Mesenchymal stem cell (in vitro differentiated cells and primary cell): ENCODE data around the gene GPR150.

Experiments used
- DNase-seq: peaks from one replicate; pipeline ENCODE4 v3.0.0-alpha.2; 2013
- H2AFZ ChIP-seq: one replicate; pipeline ENCODE4 v1.6.1; 2013; ENCODE audit warnings: low read depth, mild to moderate bottlenecking, control low read depth, inconsistent platforms, low read length, moderate library complexity
- H2AK5ac ChIP-seq: 2 replicates; pipeline ENCODE4 v1.6.1; 2013; ENCODE audit warnings: low read length, moderate library complexity, mild to moderate bottlenecking, inconsistent platforms; ENCODE audit not compliant: severe bottlenecking
- H2BK120ac ChIP-seq: one replicate; pipeline ENCODE4 v1.6.1; 2013; ENCODE audit warnings: low read depth, mild to moderate bottlenecking, inconsistent platforms, low read length, moderate library complexity
- H2BK12ac ChIP-seq, 2 experiments: one replicate each; pipeline ENCODE4 v1.6.1; 2013; ENCODE audit warnings: inconsistent platforms in 2 of 2, low read length in 2 of 2, mild to moderate bottlenecking in 2 of 2, moderate library complexity in 2 of 2, control low read depth in 1 of 2
- H2BK15ac ChIP-seq: one replicate; pipeline ENCODE4 v1.6.1; 2013; ENCODE audit warnings: mild to moderate bottlenecking, low read depth, inconsistent platforms; ENCODE audit not compliant: poor library complexity, severe bottlenecking
- H2BK5ac ChIP-seq: 2 replicates; pipeline ENCODE4 v1.6.1; 2013; ENCODE audit warnings: low read depth, mild to moderate bottlenecking, low read length, control low read depth, inconsistent platforms; ENCODE audit not compliant: poor library complexity, severe bottlenecking
- H3K14ac ChIP-seq, 2 experiments: one replicate each; pipeline ENCODE4 v1.6.1; 2013; ENCODE audit warnings: inconsistent platforms in 2 of 2, low read length in 2 of 2, control low read depth in 1 of 2, mild to moderate bottlenecking in 1 of 2, moderate library complexity in 1 of 2
- H3K18ac ChIP-seq, 2 experiments: one replicate each; pipeline ENCODE4 v1.6.1; 2013; ENCODE audit warnings: inconsistent platforms in 2 of 2, low read length in 2 of 2, control low read depth in 1 of 2, low read depth in 1 of 2, mild to moderate bottlenecking in 1 of 2
- H3K23ac ChIP-seq, 2 experiments: one replicate each; pipeline ENCODE4 v1.6.1; 2013; ENCODE audit warnings: inconsistent platforms in 2 of 2, low read length in 2 of 2, mild to moderate bottlenecking in 2 of 2, moderate library complexity in 2 of 2, control low read depth in 1 of 2
- H3K27ac ChIP-seq: 2 replicates; pipeline ENCODE4 v1.5.1; 2013; ENCODE audit warnings: mild to moderate bottlenecking, moderate library complexity, low read length, control low read depth, inconsistent platforms; ENCODE audit not compliant: poor library complexity, severe bottlenecking
- H3K27me3 ChIP-seq, 2 experiments: 2 replicates each; pipeline versions ENCODE4 v1.6.1 to v1.7.0; 2013; ENCODE audit warnings: low read length in 2 of 2, mild to moderate bottlenecking in 2 of 2, moderate library complexity in 2 of 2, control low read depth in 1 of 2, inconsistent platforms in 1 of 2; ENCODE audit not compliant: control insufficient read depth in 1 of 2, insufficient read depth in 1 of 2
- H3K36me3 ChIP-seq, 2 experiments: 2 replicates each; pipeline versions ENCODE4 v1.6.1 to v1.7.0; 2013; ENCODE audit warnings: low read length in 2 of 2, control low read depth in 1 of 2, inconsistent platforms in 1 of 2, low read depth in 1 of 2, mild to moderate bottlenecking in 1 of 2; ENCODE audit not compliant: insufficient read depth in 2 of 2, control insufficient read depth in 1 of 2
- H3K4ac ChIP-seq, 2 experiments: one replicate each; pipeline ENCODE4 v1.6.1; 2013; ENCODE audit warnings: inconsistent platforms in 2 of 2, low read length in 2 of 2, mild to moderate bottlenecking in 2 of 2, moderate library complexity in 2 of 2, control low read depth in 1 of 2, low read depth in 1 of 2
- H3K4me1 ChIP-seq: 2 replicates; pipeline ENCODE4 v1.6.1; 2013; ENCODE audit warnings: low read depth, low read length, control low read depth; ENCODE audit not compliant: control insufficient read depth, insufficient read depth
- H3K4me2 ChIP-seq: 2 replicates; pipeline ENCODE4 v1.6.1; 2013; ENCODE audit warnings: low read length, mild to moderate bottlenecking, inconsistent platforms; ENCODE audit not compliant: poor library complexity, severe bottlenecking
- H3K4me3 ChIP-seq, 2 experiments: 2 replicates each; pipeline versions ENCODE4 v1.5.1 to v1.7.0; 2013; ENCODE audit warnings: low read length in 2 of 2, mild to moderate bottlenecking in 2 of 2, control low read depth in 1 of 2, low read depth in 1 of 2; ENCODE audit not compliant: insufficient read depth in 1 of 2
- H3K79me1 ChIP-seq: replicated peaks from 2 replicates; pipeline ENCODE4 v1.6.1; 2013; ENCODE audit warnings: mild to moderate bottlenecking, control low read depth, low read length, inconsistent platforms; ENCODE audit not compliant: poor library complexity, severe bottlenecking
- H3K9ac ChIP-seq: 2 replicates; pipeline ENCODE4 v1.7.0; 2013; ENCODE audit warnings: mild to moderate bottlenecking, low read length, moderate library complexity
- H3K9me3 ChIP-seq: 2 replicates; pipeline ENCODE4 v1.7.0; 2013; ENCODE audit warnings: mild to moderate bottlenecking, low read length; ENCODE audit not compliant: control insufficient read depth
- H4K8ac ChIP-seq: one replicate; pipeline ENCODE4 v1.6.1; 2013; ENCODE audit warnings: inconsistent platforms, mild to moderate bottlenecking, low read length, moderate library complexity
- H4K91ac ChIP-seq: one replicate; pipeline ENCODE4 v1.6.1; 2013; ENCODE audit warnings: mild to moderate bottlenecking, low read length, inconsistent platforms
- WGBS: methylation state at CpG from one replicate; pipeline ENCODE4 v1.1.7; 2013; ENCODE audit warnings: mixed read lengths; 5-methylcytosine and 5-hydroxymethylcytosine counted together

The GPR150 gene

GRCh38 chr5:95660060-95660459, 40.2 kb downstream of the GPR150 start:
- Histone ChIP-seq H3K4me3 (no peak overlapping the region), H2BK120ac (no peak overlapping the region), H3K79me1 (no peaks in the 10 kb centered on the region), H3K36me3 (no peaks in the 10 kb centered on the region), H3K18ac (no peak overlapping the region), H3K27me3 (no peaks in the 10 kb centered on the region), H2AK5ac (no peak overlapping the region), H3K4me2 (no peak overlapping the region), H2AFZ (no peak overlapping the region), H3K9me3 (no peaks in the 10 kb centered on the region), H4K8ac (no peak overlapping the region), H2BK5ac (no peak overlapping the region), H3K23ac (no peak overlapping the region), H3K9ac (no peak overlapping the region), H3K4ac (no peak overlapping the region), H3K27ac (no peak overlapping the region), H3K14ac (no peak overlapping the region), H2BK15ac (peak overlapping the region; percentile 63), H2BK12ac (no peak overlapping the region), H4K91ac (no peak overlapping the region), H3K4me1 (no peaks in the 10 kb centered on the region)
- DNase-seq: no peak
- no CpG with 5 or more reads among the region's 2 CpGs for WGBS

- DNase-seq: no peak
- H3K4me1 ChIP-seq: no peaks in the 10 kb centered on the region
These were observed 43.1 kb downstream of the GPR150 start for GRCh38 chr5:95662946-95663345.

GRCh38 chr5:95664204-95664786, 44.4 kb downstream of the GPR150 start:
- Histone ChIP-seq H3K9ac (peak overlapping the region; percentile 47), H3K18ac (no peak overlapping the region), H3K4me1 (no peaks in the 10 kb centered on the region), H3K27ac (no peak overlapping the region), H3K9me3 (no peaks in the 10 kb centered on the region), H2AFZ (no peak overlapping the region), H3K23ac (no peak overlapping the region), H2AK5ac (no peak overlapping the region), H3K36me3 (no peaks in the 10 kb centered on the region), H2BK12ac (no peak overlapping the region), H4K91ac (no peak overlapping the region), H2BK120ac (no peak overlapping the region), H3K4ac (no peak overlapping the region), H3K4me3 (no peak overlapping the region), H3K79me1 (no peaks in the 10 kb centered on the region), H2BK15ac (no peak overlapping the region), H2BK5ac (no peak overlapping the region), H3K27me3 (no peaks in the 10 kb centered on the region), H3K14ac (no peak overlapping the region), H4K8ac (peak overlapping the region; percentile 35), H3K4me2 (no peak overlapping the region)
- 4% methylated on average over 3 of the region's 3 CpGs for WGBS
- peak; percentile 56 for DNase-seq

More at GRCh38 chr5:95662946-95663345, 43.1 kb downstream of the GPR150 start:
- Histone ChIP-seq H2BK15ac (no peak overlapping the region), H2BK5ac (no peak overlapping the region), H2AK5ac (no peak overlapping the region), H4K8ac (no peak overlapping the region), H2AFZ (no peak overlapping the region), H3K36me3 (no peaks in the 10 kb centered on the region), H3K27ac (no peak overlapping the region), H3K9me3 (no peaks in the 10 kb centered on the region), H3K18ac (no peak overlapping the region), H3K4me3 (no peak overlapping the region), H2BK120ac (no peak overlapping the region), H4K91ac (no peak overlapping the region), H3K4me2 (no peak overlapping the region), H3K79me1 (no peaks in the 10 kb centered on the region), H3K9ac (no peak overlapping the region), H3K4ac (no peak overlapping the region), H3K23ac (no peak overlapping the region), H2BK12ac (no peak overlapping the region), H3K14ac (no peak overlapping the region), H3K27me3 (no peaks in the 10 kb centered on the region)

GRCh38 chr5:95667061-95667618, 47.3 kb downstream of the GPR150 start:
- H3K4me1 ChIP-seq: no peaks in the 10 kb centered on the region
- no peaks in the 10 kb centered on the region for H3K9me3 ChIP-seq
- H2BK5ac ChIP-seq: no peak overlapping the region
- peak overlapping the region; percentile 34 for H2BK120ac ChIP-seq
- H3K4me3 ChIP-seq: no peak overlapping the region
- no peaks in the 10 kb centered on the region for H3K79me1 ChIP-seq
- H3K4ac ChIP-seq: no peak overlapping the region
- H3K14ac ChIP-seq: no peak overlapping the region
- no peak overlapping the region for H2BK15ac ChIP-seq
- no peak overlapping the region for H2AK5ac ChIP-seq
- H3K4me2 ChIP-seq: no peak overlapping the region
- no peak overlapping the region for H3K27ac ChIP-seq
- H4K91ac ChIP-seq: no peak overlapping the region
- no peak overlapping the region for H3K23ac ChIP-seq
- H3K18ac ChIP-seq: no peak overlapping the region
- no peak overlapping the region for H3K9ac ChIP-seq
- no peak overlapping the region for H2AFZ ChIP-seq
- no peak overlapping the region for H2BK12ac ChIP-seq
- H3K27me3 ChIP-seq: no peaks in the 10 kb centered on the region
- H3K36me3 ChIP-seq: no peaks in the 10 kb centered on the region
- WGBS: 90% methylated on average over 2 of the region's 4 CpGs
- no peak for DNase-seq
- no peak overlapping the region for H4K8ac ChIP-seq
